WERI-Rb-1 (cell line): ENCODE measurements around the gene KLRF2.

Experiments
- DNase-seq: peaks from one replicate; pipeline ENCODE4 v3.0.0-alpha.2; 2020
- H3K27ac ChIP-seq: fragments of 250-450 bp; sonication (Bioruptor Pico); 2 replicates; pipeline ENCODE4 v1.5.1; 2020; ENCODE audit warnings: mild to moderate bottlenecking, moderate library complexity
- H3K27me3 ChIP-seq: fragments of 250-450 bp; sonication (Bioruptor Pico); 2 replicates; pipeline ENCODE4 v1.5.1; 2021; ENCODE audit warnings: mild to moderate bottlenecking, low read depth, moderate library complexity; ENCODE audit not compliant: insufficient read depth, severe bottlenecking
- H3K36me3 ChIP-seq: fragments of 250-450 bp; sonication (Bioruptor Pico); 2 replicates; pipeline ENCODE4 v1.5.1; 2020; ENCODE audit warnings: mild to moderate bottlenecking, moderate library complexity
- H3K4me3 ChIP-seq: 2 replicates; pipeline ENCODE4 v1.5.1; 2011; ENCODE audit warnings: low read depth, mild to moderate bottlenecking, control low read depth, low read length
- H3K9me3 ChIP-seq: fragments of 250-450 bp; sonication (Bioruptor Pico); 2 replicates; pipeline ENCODE4 v1.5.1; 2021; ENCODE audit warnings: mild to moderate bottlenecking, moderate library complexity; ENCODE audit not compliant: severe bottlenecking
- CTCF ChIP-seq: IDR thresholded peaks from 2 replicates; pipeline ENCODE4 v1.5.1; 2011; ENCODE audit warnings: low read depth, mild to moderate bottlenecking, control low read depth, inconsistent platforms, low read length

Gene KLRF2

GRCh38 chr12:9931245-9931644 is 50.0 kb downstream of the KLRF2 start:
- Histone ChIP-seq H3K9me3 (no peaks in the 10 kb centered on the region), H3K4me3 (no peak overlapping the region), H3K36me3 (no peaks in the 10 kb centered on the region), H3K27me3 (no peaks in the 10 kb centered on the region), H3K27ac (no peak overlapping the region)
- no peak for DNase-seq
- TF ChIP-seq CTCF, result no peak

GRCh38 chr12:9932270-9932669 is 51.0 kb downstream of the KLRF2 start, which contains the start of gene CLEC2A:
TSS of gene CLEC2A (minus strand) at chr12:9932370. CDS start at chr12:9932329, 41 bp downstream.
- no peak within 1 kb of the TSS for H3K4me3 ChIP-seq
- no peaks in the 10 kb centered on the region for H3K36me3 ChIP-seq
- H3K9me3 ChIP-seq, result no peaks in the 10 kb centered on the region
- no peaks in the 10 kb centered on the region for H3K27me3 ChIP-seq
- H3K27ac ChIP-seq, result no peak within 1 kb of the TSS
- no peak for DNase-seq
- TF ChIP-seq CTCF, result no peak

- H3K27me3 ChIP-seq, result no peaks in the 10 kb centered on the region
- TF ChIP-seq CTCF, result no peak
- H3K27ac ChIP-seq, result no peak overlapping the region
- DNase-seq, result no peak
- no peaks in the 10 kb centered on the region for H3K9me3 ChIP-seq
- no peak overlapping the region for H3K4me3 ChIP-seq
- H3K36me3 ChIP-seq, result no peaks in the 10 kb centered on the region
Measured at GRCh38 chr12:9933958-9934357, 52.7 kb downstream of the KLRF2 start.

- Histone ChIP-seq H3K9me3 (no peaks in the 10 kb centered on the region), H3K4me3 (no peak overlapping the region), H3K27me3 (no peaks in the 10 kb centered on the region), H3K27ac (no peak overlapping the region), H3K36me3 (no peaks in the 10 kb centered on the region)
- no peak for TF ChIP-seq CTCF
- DNase-seq, result no peak
Measured at GRCh38 chr12:9935026-9935425, 53.7 kb downstream of the KLRF2 start.

- H3K4me3 ChIP-seq, result no peak overlapping the region
- TF ChIP-seq CTCF, result no peak
- no peaks in the 10 kb centered on the region for H3K36me3 ChIP-seq
- no peak for DNase-seq
- H3K27me3 ChIP-seq, result no peaks in the 10 kb centered on the region
- H3K27ac ChIP-seq, result no peak overlapping the region
- no peaks in the 10 kb centered on the region for H3K9me3 ChIP-seq
Measured at GRCh38 chr12:9936591-9936990, 55.3 kb downstream of the KLRF2 start.

- no peak for TF ChIP-seq CTCF
- H3K27ac ChIP-seq, result no peak overlapping the region
- H3K36me3 ChIP-seq, result no peaks in the 10 kb centered on the region
- DNase-seq, result no peak
- no peaks in the 10 kb centered on the region for H3K27me3 ChIP-seq
- no peak overlapping the region for H3K4me3 ChIP-seq
- no peaks in the 10 kb centered on the region for H3K9me3 ChIP-seq
Measured at GRCh38 chr12:9940375-9940774, 59.1 kb downstream of the KLRF2 start.
